Bronchial epithelial cell (primary cell): ENCODE data around the gene TBPL1. TPM values are rescaled to one million over a fixed set of nuclear protein-coding genes. Genes with fewer than 3 reads are reported as not detected.

Experiments
- DNase-seq: peaks from one replicate; pipeline ENCODE4 v3.0.0-alpha.2; 2010; ENCODE audit warnings: low read depth
- FAIRE-seq: peaks from 2 replicates; lab custom pipeline; 2011; peaks lifted over from hg19 to GRCh38; lab: Jason Lieb, UNC
- H3K27me3 ChIP-seq: 2 replicates; pipeline ENCODE4 v1.5.1; 2011; ENCODE audit warnings: low read length; ENCODE audit not compliant: control insufficient read depth, insufficient read depth
- H3K36me3 ChIP-seq: 2 replicates; pipeline ENCODE4 v1.5.1; 2011; ENCODE audit warnings: low read length; ENCODE audit not compliant: control insufficient read depth, insufficient read depth
- H3K4me3 ChIP-seq: 2 replicates; pipeline ENCODE4 v1.5.1; 2011; ENCODE audit warnings: mild to moderate bottlenecking, low read depth, low read length, control low read depth
- total RNA-seq: library from RNA; depleted of rRNA; stranded (reverse); fragments of >200 nt; gene quantifications from 2 replicates; pipeline ENCODE4 v1.2.1, GENCODE V29; 2014
- TF ChIP-seq, protein P1 (sequence below): IDR thresholded peaks from 2 replicates; pipeline ENCODE4 v1.5.1; 2011; ENCODE audit warnings: mild to moderate bottlenecking, moderate library complexity, low read length, control low read depth, inconsistent platforms; ENCODE audit not compliant: insufficient read depth, severe bottlenecking

The TBPL1 gene
- total RNA-seq, 1 donor from 2014 or later = 18.4 TPM

DNA sequence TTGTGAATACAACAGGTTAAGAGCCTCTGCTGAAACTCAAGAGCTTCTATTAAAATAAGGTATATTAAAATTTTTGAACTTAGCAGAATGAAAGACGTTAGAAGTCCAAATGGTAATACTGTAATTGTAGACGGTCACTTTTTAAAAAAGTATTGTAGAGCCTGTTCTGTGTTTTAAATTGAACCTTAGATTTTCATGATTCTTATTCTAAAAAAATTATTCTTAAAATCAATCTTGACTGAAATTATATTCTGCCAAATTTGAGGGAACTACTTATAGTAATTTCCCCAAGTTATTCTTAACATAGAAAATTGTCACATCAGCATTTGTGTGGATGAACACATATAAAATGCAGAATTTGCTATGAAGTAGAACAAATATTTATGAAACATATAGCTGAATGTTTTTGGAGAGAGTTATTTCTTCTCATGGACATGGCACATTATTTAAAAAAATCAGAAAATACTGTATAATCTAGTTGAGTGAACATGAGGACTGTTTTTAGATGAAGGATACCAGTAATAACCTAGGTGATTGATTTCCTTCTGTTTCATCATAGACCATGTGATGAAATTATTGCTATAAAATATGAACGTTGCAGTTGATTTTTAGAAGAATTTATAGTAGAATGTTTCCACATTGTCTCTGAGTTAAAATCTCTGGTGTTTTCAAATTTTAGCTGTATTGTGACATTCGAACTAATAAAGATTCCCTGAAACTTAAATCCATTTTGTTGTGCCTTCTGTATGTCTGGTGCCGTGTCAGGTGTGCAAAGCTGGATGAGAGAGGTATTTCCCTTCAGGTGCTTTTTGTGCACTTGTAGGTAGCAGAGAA lies 2.8 kb downstream of the TBPL1 start:
- H3K36me3 ChIP-seq = no peaks in the 10 kb centered on the region
- TF ChIP-seq, protein P1, sequence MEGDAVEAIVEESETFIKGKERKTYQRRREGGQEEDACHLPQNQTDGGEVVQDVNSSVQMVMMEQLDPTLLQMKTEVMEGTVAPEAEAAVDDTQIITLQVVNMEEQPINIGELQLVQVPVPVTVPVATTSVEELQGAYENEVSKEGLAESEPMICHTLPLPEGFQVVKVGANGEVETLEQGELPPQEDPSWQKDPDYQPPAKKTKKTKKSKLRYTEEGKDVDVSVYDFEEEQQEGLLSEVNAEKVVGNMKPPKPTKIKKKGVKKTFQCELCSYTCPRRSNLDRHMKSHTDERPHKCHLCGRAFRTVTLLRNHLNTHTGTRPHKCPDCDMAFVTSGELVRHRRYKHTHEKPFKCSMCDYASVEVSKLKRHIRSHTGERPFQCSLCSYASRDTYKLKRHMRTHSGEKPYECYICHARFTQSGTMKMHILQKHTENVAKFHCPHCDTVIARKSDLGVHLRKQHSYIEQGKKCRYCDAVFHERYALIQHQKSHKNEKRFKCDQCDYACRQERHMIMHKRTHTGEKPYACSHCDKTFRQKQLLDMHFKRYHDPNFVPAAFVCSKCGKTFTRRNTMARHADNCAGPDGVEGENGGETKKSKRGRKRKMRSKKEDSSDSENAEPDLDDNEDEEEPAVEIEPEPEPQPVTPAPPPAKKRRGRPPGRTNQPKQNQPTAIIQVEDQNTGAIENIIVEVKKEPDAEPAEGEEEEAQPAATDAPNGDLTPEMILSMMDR = no peak
- DNase-seq = no peak
- no peak for FAIRE-seq
- no peaks in the 10 kb centered on the region for H3K27me3 ChIP-seq
- H3K4me3 ChIP-seq = no peak overlapping the region

DNA sequence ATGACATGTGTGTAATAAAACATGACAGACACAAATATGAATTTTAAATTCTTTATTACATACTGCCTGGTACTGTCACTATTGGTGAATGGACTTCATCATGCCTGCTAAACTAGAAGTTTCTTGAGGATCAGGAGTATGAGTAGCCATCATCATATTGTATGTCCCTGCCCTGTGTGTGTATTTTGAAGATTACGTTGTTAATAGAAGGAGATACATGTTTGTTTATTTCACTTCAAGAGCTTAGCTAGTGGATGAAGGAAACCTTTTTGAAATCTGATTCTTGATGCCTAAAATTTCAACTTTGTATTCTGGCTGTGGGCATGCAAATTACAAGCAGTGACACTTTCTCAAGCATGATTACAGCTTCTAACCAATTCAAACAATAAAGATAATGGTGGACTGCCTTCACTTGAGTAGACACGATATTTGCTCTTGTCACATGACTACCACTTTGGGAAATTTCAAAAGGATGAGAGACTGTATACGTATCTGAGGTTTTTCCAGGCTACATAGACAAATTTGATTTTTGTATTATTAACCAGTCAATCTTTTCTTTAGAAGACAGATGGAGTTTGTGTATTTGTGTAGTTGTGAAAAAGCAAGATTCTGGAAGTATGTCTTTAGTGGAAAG lies 3.5 kb downstream of the TBPL1 start:
- Histone ChIP-seq H3K36me3 (no peaks in the 10 kb centered on the region), H3K27me3 (no peaks in the 10 kb centered on the region), H3K4me3 (no peak overlapping the region)
- TF ChIP-seq, protein P1 = no peak
- no peak for DNase-seq
- no peak for FAIRE-seq

DNA sequence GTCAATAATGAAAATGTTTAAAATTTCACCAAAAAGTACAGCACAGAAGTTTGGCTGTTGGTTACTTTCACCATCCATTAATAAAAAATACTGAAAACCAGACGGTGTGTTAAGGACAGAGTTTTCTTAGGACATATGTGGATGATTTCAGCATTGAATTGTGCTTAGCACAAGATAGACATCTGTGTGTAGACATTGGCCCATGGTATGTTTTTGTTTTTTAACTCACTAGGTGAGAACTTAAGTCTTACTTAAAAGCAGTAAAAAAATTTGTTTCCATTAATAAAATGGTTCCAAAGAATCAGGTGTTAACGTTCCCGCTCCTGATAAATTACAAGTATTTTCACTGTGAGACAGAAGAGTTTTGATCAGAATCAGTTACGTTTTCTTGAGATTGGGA lies 4.2 kb downstream of the TBPL1 start:
- DNase-seq (no peak), FAIRE-seq (no peak)
- Histone ChIP-seq H3K4me3 (no peak overlapping the region), H3K36me3 (no peaks in the 10 kb centered on the region), H3K27me3 (no peaks in the 10 kb centered on the region)
- TF ChIP-seq, protein P1 = no peak

DNA sequence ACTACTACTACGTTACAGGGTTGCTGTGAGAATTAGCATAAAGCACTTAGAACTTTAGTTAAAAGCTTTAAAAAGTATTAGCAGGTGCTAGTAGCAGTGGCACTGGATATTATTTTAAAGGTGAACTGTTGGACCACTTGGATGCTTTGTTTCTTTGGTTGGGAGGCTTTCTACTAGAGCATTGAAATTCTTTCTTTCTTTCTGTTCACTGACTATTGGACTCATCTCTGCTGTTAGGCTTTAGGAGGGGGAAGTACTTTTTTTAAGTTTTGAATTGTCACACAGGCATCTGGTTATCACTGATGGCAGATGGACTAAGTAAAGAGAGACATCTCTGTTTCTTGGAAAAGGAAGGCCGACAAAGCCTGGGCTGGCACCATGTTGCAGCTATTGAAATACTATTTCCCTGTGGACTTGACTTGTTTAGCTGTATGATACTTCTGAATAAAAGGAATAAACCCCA lies 4.8 kb downstream of the TBPL1 start:
- no peak for DNase-seq
- TF ChIP-seq, protein P1 = no peak
- Histone ChIP-seq H3K36me3 (no peaks in the 10 kb centered on the region), H3K27me3 (no peaks in the 10 kb centered on the region), H3K4me3 (no peak overlapping the region)
- FAIRE-seq = no peak

- no peak for FAIRE-seq
These were observed 5.8 kb downstream of the TBPL1 start for GRCh38 chr6:133958791-133959190.

More at GRCh38 chr6:133958791-133959190, 5.8 kb downstream of the TBPL1 start:
- H3K27me3 ChIP-seq = no peaks in the 10 kb centered on the region
- no peaks in the 10 kb centered on the region for H3K36me3 ChIP-seq
- TF ChIP-seq, protein P1 = no peak
- no peak overlapping the region for H3K4me3 ChIP-seq
- no peak for DNase-seq
